Activated CD4-positive, alpha-beta T cell treated with anti-CD3 and anti-CD28 coated beads, Interleukin-10, Interleukin-2, amounts not matched to agents 100 ng/mL and 50 ng/mL, durations not matched to agents 16 hours and 8 hours (primary cell): Measurements from ENCODE around the gene CYP27B1.
"Not testable (repeated sequence)": the region's sequence is repeated elsewhere in the genome, so short reads cannot be mapped to it uniquely, and the experiment has no call there.

Experiments used
- DNase-seq: peaks from one replicate; pipeline ENCODE4 v3.0.0-alpha.2; 2020

The CYP27B1 gene

DNA sequence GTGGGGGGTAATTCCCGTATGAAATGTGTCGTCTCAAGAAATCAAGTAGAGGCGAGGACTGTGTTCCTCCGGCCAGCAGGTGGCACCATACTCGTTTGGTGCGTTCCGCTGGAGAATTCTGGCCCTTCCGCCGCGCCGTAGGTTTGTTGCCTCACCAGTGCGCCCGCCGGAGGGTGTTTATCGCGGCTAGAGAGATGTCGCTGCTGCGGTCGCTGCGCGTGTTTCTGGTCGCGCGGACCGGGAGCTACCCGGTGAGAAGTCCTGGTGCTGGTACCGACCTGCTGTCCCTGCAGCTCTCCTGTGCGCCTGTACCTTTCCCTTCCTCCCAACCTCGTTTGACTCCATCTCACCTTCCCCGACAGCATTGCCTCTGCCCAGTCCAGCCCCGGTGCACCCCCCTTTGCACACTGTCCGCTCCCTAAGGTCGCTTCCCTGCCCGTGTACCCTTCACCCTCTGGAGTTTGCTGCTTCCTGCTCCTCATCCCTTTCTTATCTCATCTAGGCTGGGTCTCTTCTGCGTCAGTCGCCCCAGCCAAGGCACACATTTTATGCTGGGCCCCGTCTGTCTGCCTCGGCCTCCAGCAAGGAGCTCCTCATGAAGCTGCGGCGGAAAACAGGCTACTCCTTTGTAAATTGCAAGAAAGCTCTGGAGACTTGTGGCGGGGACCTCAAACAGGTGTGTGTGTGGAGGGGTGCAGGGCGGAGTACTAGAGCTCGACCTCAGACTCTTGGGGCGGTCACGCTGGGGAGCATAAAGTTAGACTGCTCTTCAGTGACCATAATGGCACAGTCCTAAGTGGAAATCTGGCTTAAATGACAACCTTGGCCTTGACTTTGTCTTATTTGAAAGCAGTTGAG is 16.0 kb upstream of the CYP27B1 start, which contains the start of gene TSFM:
TSFM (plus strand) TSS at position 180 of the 858 bp plus-strand sequence; CDS start at position 195, 15 bp downstream.
- DNase-seq = peak; percentile 95

DNA sequence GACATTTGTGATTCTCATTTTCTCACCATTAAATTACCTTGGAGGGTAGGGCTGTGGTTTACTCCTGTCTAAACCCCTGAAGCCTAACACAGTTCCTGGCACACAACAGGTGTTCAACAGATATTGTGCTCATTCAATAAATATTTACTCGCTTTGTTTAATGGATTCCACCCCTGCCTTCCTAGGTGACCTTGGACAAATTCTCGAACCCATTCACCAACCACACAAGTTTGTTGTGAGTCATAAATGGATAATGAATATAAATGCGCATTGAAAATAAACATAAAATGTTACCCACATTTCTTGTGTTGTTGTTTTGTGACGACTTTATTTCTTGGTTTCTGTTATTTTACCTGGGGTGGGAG is 15.3 kb upstream of the CYP27B1 start:
- DNase-seq = no peak

DNA sequence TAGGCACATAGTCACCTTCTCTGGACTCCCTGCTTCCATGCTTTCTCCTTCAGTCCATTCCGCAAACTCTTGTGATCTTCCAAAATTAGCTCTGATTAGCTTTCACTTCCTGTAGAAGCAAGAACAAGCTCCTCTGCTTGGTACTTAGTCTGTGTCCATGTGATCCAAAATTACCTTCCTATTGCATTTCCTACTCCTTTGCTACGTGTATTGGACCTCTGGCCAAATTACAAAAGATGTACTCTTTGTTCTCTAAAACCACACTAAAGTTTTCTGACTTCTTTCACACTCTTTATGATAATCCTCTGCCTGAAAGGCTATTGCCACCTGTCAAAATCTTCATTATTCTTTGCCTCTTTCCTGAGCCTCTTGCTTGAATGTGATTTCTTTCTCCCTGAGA is 14.9 kb upstream of the CYP27B1 start:
- DNase-seq = no peak

DNA sequence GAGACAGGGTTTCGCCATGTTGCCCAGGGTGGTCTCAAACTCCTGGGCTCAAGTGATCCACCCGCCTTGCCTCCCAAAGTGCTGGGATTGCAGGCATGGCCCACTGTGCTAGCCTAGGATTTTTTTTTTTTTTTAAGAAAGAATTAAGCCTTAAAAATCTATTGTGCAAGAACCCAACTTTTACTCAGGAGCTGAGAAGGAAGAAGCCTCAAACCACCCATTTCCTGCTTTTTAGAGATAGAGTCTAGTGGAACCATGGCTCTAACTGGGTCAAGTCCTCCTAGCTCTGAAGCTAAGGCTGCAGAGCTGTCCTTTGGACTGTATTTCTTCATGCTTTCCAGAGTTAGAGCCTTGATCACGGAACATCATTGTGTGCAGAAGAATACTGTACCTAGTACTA is 14.4 kb upstream of the CYP27B1 start:
- no peak for DNase-seq

DNA sequence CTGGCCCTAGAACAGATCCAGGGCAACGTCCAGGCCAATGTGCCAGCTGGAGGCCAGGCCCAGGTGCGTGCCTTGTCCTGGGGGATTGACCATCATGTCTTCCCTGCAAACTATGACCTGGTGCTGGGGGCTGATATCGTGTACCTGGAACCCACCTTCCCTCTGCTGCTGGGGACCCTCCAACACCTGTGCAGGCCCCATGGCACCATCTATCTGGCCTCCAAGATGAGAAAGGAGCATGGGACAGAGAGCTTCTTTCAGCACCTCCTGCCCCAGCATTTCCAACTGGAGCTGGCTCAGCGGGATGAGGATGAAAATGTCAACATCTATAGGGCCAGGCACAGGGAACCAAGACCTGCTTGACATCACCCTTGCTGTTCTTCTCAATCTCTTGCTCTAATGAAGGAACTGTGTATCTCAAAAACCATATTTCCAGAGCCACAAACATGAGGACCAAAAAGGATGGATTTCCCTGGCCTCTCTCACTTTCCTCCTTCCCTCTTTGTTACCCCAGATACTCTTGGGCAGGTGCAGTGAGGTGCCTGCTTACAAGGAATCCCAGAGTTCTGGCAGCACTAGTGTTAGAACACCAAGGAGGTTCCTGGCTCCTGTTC is 13.5 kb upstream of the CYP27B1 start:
- no peak for DNase-seq

DNA sequence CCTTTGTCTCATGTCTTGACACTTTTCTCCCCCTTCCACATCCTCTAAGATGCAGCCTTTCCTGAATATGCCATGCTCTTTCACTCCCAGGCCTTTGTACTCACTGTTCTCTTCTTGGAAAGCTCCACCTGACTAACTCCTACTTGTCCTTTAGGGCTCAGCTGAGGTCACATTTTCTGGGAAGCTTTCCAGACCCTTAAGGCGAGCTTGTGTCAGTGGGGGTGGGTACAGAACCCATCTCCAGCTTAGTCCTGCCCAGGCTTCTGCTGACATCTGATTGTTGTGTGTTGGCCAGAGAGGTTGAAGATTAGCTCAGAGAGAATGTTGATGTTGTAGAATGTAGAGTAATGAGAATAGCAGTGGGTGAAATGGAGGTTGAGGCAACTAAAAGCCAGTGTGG is 12.9 kb upstream of the CYP27B1 start:
- no peak for DNase-seq

DNA sequence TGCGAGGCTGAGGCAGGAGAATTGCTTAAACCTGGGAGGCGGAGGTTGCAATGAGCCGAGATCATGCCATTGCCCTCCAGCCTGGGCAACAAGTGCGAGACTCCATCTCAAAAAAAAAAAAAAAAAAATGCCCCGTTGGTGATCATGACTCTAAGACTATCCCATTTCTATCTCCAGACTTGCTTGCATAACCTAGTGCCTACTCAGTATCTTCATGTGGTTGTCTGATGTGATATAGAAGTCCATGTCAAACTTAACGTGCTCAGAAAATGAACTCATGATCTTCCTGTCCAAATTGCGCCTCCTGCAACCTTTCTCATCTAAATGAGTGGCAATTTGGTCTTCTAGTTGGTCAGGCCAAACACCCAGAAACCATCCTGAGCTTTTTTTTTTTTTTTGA is 11.0 kb upstream of the CYP27B1 start:
- DNase-seq = no peak

DNA sequence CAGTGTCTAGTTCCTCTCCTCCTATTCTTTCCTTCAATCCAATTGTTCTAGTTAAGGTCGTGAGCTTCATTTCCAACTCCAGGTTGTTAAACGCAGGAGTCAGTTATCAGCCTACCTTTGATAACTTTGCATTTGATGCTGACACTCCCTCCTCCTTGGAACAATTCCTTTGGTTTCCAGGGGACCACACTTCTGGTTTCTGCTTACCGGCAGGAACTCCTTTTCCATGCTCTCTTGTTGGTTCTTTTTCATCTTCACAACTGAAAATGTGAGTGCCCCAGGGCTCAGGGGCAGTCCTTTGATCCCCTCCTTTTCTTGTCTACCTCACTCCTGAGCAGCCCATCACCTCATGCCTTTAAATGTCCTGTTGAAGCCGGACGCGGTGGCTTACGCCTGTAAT is 10.5 kb upstream of the CYP27B1 start:
- no peak for DNase-seq

DNA sequence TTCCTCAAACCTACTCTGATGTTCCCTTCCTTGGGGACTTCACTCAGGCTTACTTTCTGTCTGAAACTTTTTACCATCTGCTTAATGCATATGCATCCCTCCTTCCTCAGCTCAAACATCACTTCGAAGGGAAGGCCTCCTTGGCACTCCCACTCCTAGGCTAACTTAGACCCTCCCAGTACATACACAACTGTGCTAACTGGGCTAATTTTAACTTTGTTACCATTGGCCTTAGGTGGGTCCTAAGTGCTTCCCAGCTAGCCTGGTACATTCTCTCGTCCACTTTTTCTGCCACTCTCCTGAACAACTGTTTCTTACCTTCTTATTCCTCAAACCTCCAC is 9.3 kb upstream of the CYP27B1 start:
- no peak for DNase-seq

DNA sequence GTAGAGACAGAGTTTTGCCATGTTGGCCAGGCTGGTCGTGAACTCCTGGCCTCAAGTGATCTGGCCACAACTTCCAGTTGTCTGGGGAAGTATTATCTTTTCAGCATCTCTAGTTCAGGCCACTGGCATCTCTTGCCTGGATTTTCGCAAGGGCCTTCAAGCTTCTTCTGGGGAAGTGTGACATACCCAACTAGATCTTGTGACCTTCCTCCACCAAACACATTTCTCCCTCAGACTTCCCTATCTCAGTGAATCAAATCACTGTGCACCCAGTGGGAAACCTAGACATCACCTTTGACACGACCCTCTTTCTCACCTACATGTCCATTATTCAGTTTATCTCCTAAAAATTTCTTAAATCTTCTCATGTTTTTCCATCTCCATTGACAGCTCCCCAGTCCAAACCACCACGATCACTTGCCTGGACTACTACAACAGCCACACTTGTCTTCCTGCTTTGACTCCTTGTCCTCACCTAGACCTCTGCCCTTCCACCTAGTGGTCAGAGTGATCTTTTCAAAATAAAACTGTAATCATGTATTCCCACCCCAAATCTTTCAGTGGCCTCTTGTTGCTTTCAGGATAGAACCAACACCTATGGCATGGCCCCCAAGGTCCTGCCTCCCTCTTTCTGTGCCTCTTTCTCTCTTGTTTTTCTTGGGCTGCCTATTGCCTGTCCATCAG is 8.8 kb upstream of the CYP27B1 start:
- no peak for DNase-seq

DNA sequence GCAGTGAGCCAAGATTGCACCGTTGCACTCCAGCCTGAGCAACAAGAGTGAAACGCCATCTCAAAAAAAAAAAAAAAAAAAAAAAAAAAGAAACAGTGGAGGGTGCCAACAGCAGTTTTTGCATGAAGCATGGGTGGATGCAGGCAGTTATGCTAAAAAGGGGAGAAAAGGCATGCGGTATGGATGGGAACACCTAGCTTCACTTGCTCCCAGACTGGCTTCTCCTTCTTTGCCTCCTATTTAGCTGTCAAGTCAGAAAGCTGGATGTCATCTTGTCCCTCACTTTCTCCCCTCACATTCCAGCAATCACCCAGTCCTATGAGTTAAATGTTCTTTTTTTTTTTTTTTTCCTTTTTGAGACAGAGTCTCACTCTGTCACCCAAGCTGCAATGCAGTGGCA is 8.2 kb upstream of the CYP27B1 start:
- DNase-seq = no peak

DNA sequence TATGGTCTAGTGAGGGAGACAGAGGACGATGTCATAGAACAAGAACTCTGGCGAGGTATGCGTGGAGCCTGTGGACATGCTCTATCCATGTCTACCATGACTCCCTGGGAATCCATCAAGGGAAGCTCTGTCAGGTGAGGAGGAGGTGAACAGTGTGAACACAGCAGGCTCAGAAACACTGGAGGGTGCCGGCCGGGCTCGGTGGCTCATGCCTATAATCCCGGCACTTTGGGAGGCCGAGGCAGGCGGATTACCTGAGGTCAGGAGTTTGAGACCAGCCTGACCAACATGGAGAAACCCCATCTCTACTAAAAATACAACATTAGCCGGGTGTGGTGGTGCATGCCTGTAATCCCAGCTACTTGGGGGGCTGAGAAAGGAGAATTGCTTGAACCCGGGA is 7.8 kb upstream of the CYP27B1 start:
- not testable (repeated sequence) for DNase-seq

DNA sequence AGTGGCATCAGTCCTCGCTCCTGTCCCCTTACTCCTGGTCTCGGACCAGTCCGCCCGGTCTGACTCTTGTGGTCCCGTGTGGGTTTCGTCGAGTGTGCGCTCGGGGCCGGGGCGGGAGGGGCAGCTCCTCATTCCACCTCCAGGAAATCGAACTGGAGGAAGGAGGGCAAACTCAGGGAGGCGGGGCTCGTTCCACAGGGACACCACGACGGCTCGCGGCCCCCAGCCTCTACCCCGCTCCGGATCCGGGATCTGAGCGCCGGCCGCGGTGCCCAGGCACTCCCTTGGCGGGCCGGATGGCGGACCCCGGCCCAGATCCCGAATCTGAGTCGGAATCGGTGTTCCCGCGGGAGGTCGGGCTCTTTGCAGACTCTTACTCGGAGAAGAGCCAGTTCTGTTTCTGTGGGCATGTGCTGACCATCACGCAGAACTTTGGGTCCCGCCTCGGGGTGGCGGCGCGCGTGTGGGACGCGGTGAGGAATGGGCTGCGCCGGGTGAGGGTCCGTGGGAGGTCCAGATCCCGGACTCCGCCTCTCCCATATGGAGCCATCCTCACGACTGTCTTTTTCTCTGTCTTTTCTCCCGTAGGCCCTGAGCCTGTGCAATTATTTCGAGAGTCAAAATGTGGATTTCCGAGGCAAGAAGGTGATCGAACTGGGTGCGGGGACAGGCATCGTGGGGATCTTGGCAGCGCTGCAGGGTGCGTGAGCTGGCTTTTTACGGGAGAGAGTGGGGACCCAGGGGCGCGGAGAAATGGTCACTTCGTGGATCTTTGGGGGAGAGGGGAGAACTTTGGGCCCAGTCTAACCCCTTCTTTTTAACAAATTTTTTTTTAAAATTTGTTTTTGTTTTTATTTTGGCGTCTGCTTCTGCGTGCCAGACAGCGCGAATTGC is 5.8 kb upstream of the CYP27B1 start, which contains the start of gene EEF1AKMT3:
EEF1AKMT3 (plus strand) TSS at position 186 of the 894 bp plus-strand sequence; CDS start at position 297, 111 bp downstream.
- peak; percentile 62 for DNase-seq

DNA sequence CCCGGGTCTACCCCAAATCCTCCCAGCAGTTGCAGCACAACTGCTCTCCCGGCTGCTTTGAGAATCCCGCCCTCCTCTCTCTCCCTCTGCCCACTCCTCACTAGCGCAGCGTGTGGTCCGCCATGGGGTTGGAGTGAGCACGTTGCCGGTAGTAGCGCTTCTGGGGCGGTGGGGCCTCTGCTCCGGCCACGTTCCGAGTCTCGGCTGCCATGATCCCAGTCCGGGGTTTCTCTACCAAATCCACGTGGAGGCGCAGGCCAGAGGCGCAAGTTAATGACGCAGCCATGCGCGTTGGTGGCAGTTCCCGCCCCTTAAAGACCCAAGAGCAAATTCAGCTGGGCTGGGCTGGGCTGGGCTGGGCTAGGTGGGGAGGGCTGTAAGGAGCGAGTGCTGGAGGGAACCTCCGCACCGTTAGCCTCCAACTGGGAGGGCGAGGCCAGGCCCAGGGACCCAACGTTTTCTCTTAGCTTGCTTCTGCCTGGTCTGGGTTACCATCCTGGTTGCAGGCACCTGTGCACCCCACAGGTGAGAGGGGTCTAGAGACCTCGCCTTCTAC is 5.1 kb upstream of the CYP27B1 start, which contains the start of gene METTL1:
METTL1 (minus strand) TSS at position 233 of the 556 bp plus-strand sequence; CDS start at position 211, 22 bp downstream.
- peak; percentile 98 for DNase-seq

DNA sequence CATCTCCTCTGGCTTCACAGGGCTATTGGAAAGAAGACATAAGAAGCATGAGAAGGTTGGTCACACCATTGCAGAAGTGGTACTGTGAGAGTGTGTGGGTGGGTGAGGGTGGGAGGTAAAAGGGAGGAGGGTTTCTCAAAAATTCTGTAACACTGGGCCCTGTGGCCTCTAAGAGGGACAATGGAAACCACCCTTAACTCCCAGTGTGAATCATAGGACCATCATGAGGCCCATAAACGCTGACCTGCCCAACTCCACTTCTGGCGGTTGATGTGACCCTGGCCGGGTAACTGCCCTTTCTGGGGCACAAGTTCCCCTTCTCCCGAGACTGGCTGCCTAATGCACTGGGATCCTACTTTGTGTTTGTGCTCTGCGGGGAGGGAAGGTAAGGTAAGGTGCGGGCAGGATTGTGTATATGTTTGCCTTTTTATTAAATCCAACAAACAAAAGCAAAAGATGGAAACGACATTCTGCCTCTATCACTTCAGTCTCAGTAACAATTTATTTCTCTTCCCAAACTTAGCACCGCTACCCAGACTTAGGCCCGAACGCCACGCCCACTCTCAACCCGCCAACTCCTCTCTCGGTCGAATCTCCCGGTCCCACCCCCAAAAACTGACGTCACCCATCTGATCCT is 4.5 kb upstream of the CYP27B1 start:
- peak; percentile 94 for DNase-seq

DNA sequence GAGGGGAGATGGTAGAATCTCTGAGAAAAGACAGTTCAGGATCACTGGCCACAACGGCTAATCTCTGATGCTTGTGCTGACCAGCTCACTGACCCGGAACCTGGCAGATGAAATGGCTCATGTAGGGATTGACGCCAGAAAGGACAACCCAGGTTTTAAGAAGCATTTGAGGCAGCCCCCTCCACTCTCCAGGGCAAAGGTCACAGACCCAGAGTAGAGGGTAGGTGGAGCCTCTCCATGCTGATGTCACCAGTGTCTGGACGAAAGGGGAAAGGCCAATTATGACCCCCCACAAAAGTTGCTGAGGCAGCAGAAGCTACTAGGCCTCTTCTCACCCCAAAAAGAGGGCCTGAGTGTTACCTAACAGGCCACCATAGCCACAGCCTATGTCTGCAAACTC is 3.9 kb upstream of the CYP27B1 start:
- no peak for DNase-seq

DNA sequence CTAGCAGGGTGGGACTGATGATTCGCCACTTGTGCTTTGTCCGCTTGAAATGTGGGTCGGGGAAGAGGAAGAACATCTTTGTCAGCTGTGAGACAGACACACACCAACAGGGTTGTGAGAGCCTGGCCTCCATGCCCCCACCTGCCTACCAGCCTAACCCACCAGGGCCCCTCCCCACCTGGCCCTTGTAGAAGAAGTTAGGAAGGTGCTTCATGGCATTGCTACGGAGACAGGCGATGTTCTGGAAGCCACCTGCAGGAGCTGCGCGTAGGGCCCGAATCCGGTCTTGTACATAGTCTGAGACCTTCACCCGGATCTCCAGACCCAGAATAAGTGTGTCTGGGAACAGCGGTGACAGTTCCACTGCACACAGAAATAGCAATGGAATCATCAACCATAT is 2.7 kb upstream of the CYP27B1 start:
- DNase-seq = no peak

DNA sequence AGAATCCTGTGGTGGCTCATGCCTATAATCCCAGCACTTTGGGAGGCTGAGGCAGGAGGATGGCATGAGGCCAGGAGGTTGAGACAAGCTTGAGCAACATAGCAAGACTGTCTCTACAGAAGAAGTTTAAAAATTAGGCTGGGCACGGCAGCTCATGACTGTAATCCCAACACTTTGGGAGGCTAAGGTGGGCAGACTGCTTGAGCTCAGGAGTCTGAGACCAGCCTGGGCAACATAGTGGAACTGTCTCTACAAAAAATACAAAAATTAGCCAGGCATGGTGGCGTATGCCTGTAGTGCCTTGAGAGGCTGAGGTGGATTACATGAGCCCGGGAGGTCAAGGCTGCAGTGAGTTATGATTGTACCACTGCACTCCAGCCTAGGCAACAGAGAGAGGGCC is 998 bp upstream of the CYP27B1 start:
- no peak for DNase-seq

DNA sequence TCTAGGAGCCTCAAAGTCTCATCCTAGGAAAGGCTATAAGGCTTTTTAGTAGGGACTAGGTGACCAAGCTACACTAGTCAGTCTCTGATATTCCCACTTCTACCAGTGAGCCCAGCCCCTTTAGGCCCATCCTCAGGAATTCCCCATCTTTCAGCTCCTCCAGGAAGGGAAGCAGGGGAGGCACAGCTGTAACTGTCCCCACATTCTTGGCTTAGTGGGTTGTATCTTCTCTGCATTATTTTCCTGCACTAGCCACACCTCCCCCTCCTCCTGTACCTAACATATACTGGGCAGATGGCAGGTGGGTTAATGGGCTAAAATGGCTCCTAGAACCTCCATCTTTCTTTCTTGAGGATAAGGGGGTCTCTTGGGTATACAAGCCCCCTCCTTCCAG is 424 bp upstream of the CYP27B1 start:
- no peak for DNase-seq

DNA sequence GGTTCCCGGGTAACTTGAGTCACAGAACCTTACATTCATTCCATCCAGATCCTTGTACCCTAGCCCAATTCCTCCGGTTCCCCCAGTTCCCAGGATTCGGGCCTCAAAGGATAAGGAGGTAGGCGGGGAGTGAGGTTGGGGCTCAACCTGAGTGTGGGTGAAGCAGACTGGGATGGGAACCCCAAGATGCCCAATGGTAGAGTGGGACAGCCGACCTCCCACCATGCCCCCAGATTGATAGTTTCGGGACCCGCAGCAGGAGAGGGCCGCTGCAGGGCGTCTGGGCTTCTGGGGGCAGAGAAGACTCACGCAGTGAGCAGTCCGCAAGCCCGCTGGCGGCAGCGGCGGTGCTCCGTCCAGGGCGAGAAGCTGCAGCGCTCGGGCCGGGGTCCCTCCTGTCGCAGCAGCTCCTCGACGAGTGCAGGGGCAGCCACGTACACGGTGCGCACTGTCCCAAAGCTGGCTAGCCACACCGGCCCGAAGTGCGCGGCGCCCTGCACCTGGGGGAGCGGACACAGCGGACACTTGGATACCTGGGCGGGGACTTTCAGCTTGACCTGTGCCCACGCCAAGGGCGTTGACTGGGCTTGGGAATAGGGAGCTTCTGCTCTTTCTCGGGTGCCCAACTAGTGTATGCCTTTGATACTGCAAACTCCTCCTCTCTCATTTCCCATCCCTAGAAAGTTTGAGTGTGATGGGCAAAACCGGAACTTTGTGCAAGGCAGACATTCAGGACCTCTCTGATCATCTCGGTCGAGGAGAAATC is 997 bp downstream of the CYP27B1 start:
- DNase-seq = no peak
